Testis (tissue), 2 donors: ENCODE measurements around the gene SPINT4.

ENCODE experiments used
- POLR2A ChIP-seq: fragments of 450-650 bp; IDR thresholded peaks from one replicate; pipeline ENCODE4 v1.6.1; 2017; ENCODE audit warnings: antibody characterized with exemption, mild to moderate bottlenecking, moderate library complexity
- TF ChIP-seq, protein P1 (sequence below), 3 experiments: fragments of 450-650 bp in 2 of 3; fragments of 200-600 bp in 1 of 3; sonication (generic) in 1 of 3; IDR thresholded peaks; one replicate each; pipeline ENCODE4 v1.5.1; 2016 to 2019; ENCODE audit warnings: antibody characterized with exemption in 3 of 3, mild to moderate bottlenecking in 2 of 3, moderate library complexity in 1 of 3

GRCh38 chr20:45742596-45742995 is 20.4 kb downstream of the SPINT4 start:
- TF ChIP-seq, protein P1, sequence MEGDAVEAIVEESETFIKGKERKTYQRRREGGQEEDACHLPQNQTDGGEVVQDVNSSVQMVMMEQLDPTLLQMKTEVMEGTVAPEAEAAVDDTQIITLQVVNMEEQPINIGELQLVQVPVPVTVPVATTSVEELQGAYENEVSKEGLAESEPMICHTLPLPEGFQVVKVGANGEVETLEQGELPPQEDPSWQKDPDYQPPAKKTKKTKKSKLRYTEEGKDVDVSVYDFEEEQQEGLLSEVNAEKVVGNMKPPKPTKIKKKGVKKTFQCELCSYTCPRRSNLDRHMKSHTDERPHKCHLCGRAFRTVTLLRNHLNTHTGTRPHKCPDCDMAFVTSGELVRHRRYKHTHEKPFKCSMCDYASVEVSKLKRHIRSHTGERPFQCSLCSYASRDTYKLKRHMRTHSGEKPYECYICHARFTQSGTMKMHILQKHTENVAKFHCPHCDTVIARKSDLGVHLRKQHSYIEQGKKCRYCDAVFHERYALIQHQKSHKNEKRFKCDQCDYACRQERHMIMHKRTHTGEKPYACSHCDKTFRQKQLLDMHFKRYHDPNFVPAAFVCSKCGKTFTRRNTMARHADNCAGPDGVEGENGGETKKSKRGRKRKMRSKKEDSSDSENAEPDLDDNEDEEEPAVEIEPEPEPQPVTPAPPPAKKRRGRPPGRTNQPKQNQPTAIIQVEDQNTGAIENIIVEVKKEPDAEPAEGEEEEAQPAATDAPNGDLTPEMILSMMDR (IDR thresholded peaks at IDR 0.05), result no peak
- TF ChIP-seq POLR2A, result no peak
